ENCODE measurements around the gene ZFYVE9. TPM values are rescaled to one million over a fixed set of nuclear protein-coding genes. Genes with fewer than 3 reads are reported as not detected.

Gene ZFYVE9
- total and polyA plus RNA-seq, 2 of the 4 experiments (the other 2 are of a cell fraction) = 8.3 to 28.7 TPM

DNA sequence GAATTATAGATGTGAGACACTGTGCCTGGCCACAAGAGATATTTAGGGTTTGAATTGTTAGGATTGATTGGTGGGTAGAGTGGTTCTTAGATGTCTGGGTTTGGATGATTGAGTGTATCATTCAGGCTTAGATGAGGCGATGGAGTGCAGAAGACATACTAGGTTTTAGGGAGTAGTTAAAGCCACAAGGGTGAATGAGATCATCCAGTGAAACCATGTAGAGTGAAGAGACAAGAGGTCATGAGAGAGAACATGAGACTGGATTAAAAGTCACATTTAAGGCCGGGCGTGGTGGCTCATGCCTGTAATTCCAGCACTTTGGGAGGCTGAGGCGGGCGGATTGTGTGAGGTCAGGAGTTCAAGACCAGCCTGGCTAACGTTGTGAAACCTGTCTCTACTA lies 37.2 kb downstream of the ZFYVE9 start:
- in situ Hi-C loops (cut with MboI; ENCODE audit: low sequenced_read_pairs) = no loop called here
- Histone ChIP-seq H3K56ac (ENCODE audit: extremely low read depth, insufficient read depth, low read length) (no peak overlapping the region), H4K5ac (ENCODE audit: low read depth, low read length) (no peak overlapping the region), H3K9me1 (ENCODE audit: insufficient read depth, low read length) (no peaks in the 10 kb centered on the region), H3K27me3 (ENCODE audit: control insufficient read depth, insufficient read depth, low read length) (no peaks in the 10 kb centered on the region), H2BK5ac (ENCODE audit: low read depth, low read length, poor library complexity, severe bottlenecking) (no peak overlapping the region), H3K27ac (ENCODE audit: insufficient read depth, low read length) (no peak overlapping the region), H3K4me2 (ENCODE audit: low read depth, low read length) (no peak overlapping the region), H2BK20ac (ENCODE audit: low read depth, low read length) (no peak overlapping the region), H3K14ac (replicated peaks; ENCODE audit: low read depth, low read length) (no peak overlapping the region), H2AK9ac (replicated peaks; ENCODE audit: low read depth, low read length, poor library complexity) (no peak overlapping the region), H2AK5ac (ENCODE audit: low read depth, low read length) (no peak overlapping the region), H3K18ac (ENCODE audit: low read depth, low read length) (no peak overlapping the region), H3K79me1 (ENCODE audit: low read depth in 1 of 2, low read length in 2 of 2) (peaks cover 5 to 12% of the 10 kb centered on the region in 2 experiments; a peak in 1 of 4 replicates), H4K20me1 (ENCODE audit: insufficient read depth, low read length) (no peaks in the 10 kb centered on the region), H3K4me3 (ENCODE audit: insufficient read depth, low read depth, low read length) (no peak overlapping the region), H4K91ac (ENCODE audit: insufficient read depth, low read depth, low read length) (no peak overlapping the region), H4K8ac (ENCODE audit: low read depth in 2 of 2, low read length in 2 of 2) (no peak overlapping the region), H2BK120ac (ENCODE audit: low read depth, low read length) (no peak overlapping the region), H3K4ac (ENCODE audit: low read depth, low read length) (no peak overlapping the region), H3K4me1 (ENCODE audit: control insufficient read depth, insufficient read depth, low read length) (no peaks in the 10 kb centered on the region), H2AFZ (replicated peaks; ENCODE audit: low read length, poor library complexity) (no peak overlapping the region), H3K23ac (ENCODE audit: low read depth, low read length) (no peak overlapping the region), H3K36me3 (ENCODE audit: control insufficient read depth, insufficient read depth, low read length) (no peaks in the 10 kb centered on the region), H2BK15ac (ENCODE audit: low read depth, low read length) (no peak overlapping the region), H3K9ac (ENCODE audit: low read depth, low read length) (no peak overlapping the region), H3K9me3 (ENCODE audit: control insufficient read depth, insufficient read depth, low read length) (no peaks in the 10 kb centered on the region)
- WGBS, 2 experiments (ENCODE audit: extremely low coverage in 2 of 2, insufficient read length in 1 of 2) = 68% methylated on average over 2 of the region's 6 CpGs; no CpG with 5 or more reads in 1 of the 2 experiments
- dilution Hi-C loops (cut with HindIII; ENCODE audit: low sequenced_read_pairs, unreplicated experiment) = no loop called here
- intact Hi-C loops (cut with micrococcal nuclease) = no loop called here
- no peak for TF ChIP-seq NFE2L2 (IDR thresholded peaks at IDR 0.05; ENCODE audit: low read depth, low read length)
- no peak for TF ChIP-seq POLR2A (IDR thresholded peaks at IDR 0.05; ENCODE audit: low read depth, low read length)
- no peak for TF ChIP-seq MAFK (IDR thresholded peaks at IDR 0.05; ENCODE audit: low read depth, low read length)
- TF ChIP-seq, protein P1, sequence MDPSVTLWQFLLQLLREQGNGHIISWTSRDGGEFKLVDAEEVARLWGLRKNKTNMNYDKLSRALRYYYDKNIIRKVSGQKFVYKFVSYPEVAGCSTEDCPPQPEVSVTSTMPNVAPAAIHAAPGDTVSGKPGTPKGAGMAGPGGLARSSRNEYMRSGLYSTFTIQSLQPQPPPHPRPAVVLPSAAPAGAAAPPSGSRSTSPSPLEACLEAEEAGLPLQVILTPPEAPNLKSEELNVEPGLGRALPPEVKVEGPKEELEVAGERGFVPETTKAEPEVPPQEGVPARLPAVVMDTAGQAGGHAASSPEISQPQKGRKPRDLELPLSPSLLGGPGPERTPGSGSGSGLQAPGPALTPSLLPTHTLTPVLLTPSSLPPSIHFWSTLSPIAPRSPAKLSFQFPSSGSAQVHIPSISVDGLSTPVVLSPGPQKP (IDR thresholded peaks at IDR 0.05; ENCODE audit: borderline replicate concordance, low read depth, low read length) = no peak
- no peak for TF ChIP-seq MXI1 (IDR thresholded peaks at IDR 0.05; ENCODE audit: borderline replicate concordance, low read depth, low read length)
- no peak for TF ChIP-seq MAZ (IDR thresholded peaks at IDR 0.05; ENCODE audit: borderline replicate concordance, low read depth, low read length)
- no peak for TF ChIP-seq CHD1 (IDR thresholded peaks at IDR 0.05; ENCODE audit: low read depth, low read length)
- no peak for ATAC-seq (ENCODE audit: low read depth)
- ChIA-PET CTCF (no interaction called here), POLR2A (ENCODE audit: unreplicated experiment) (interaction anchor here (0.7 kb wide), 1 partner anchor 22 kb away, joined by 3 read pairs; no protein-coding TSS in a partner anchor)
- no TSS peak for BruUV-seq (replicated peaks)
- DNase-seq = no peak

All from IMR-90 (cell line).